ENCODE results near the gene FGF14. TPM values are rescaled to one million over a fixed set of nuclear protein-coding genes. Genes with fewer than 3 reads are reported as not detected.

Gene FGF14
- total and polyA plus RNA-seq, 2 experiments from 2014 or later, result 0.03 TPM; not detected in 1

GRCh38 chr13:101919541-101920181, 482.2 kb downstream of the FGF14 start:
- peaks cover 26% of the 10 kb centered on the region for H3K4me1 ChIP-seq (ENCODE audit: insufficient read depth)
- peak overlapping the region; percentile 70 for H3K4me3 Mint-ChIP-seq
- no peaks in the 10 kb centered on the region; the same call in none of the 2 replicates for H3F3A ChIP-seq (replicated peaks; ENCODE audit: low read depth)
- peak overlapping the region; percentile 58 for H3K4me3 ChIP-seq
- peaks cover 66% of the 10 kb centered on the region for H3K27me3 ChIP-seq (ENCODE audit: insufficient read depth)
- no peaks in the 10 kb centered on the region for H3K36me3 Mint-ChIP-seq (ENCODE audit: low read depth)
- H3K27me3 Mint-ChIP-seq (ENCODE audit: insufficient read depth, low read depth, poor library complexity), result peaks cover 40% of the 10 kb centered on the region
- DNase-seq (ENCODE audit: low spot score) (peak; percentile 77), ATAC-seq (peak; percentile 46)
- 0 out of 2 replicates have a peak, but pooled peaks cover 2% of the 10 kb centered on the region for H4K20me1 ChIP-seq (replicated peaks; ENCODE audit: insufficient read depth)
- no peaks in the 10 kb centered on the region for H3K9me2 ChIP-seq (ENCODE audit: insufficient read depth)
- no peaks in the 10 kb centered on the region for H3K36me3 ChIP-seq (ENCODE audit: insufficient read depth)
- H3K27ac ChIP-seq (ENCODE audit: low read depth), result no peak overlapping the region
- H3K4me1 Mint-ChIP-seq, result peaks cover 30% of the 10 kb centered on the region
- peak overlapping the region; percentile 87 for H3K4me2 ChIP-seq
- H3K79me2 ChIP-seq (replicated peaks; ENCODE audit: insufficient read depth), result no peaks in the 10 kb centered on the region
- TF ChIP-seq STAT1 (IDR thresholded peaks at IDR 0.05; ENCODE audit: unreplicated experiment) (no peak), ZNF114 (CRISPR knock-in tag; IDR thresholded peaks at IDR 0.05) (no peak), CTCF (conservative IDR thresholded peaks at IDR 0.05; ENCODE audit: low read depth in 2 of 2) (peak; percentile 38 to 60), ZNF331 (CRISPR knock-in tag; IDR thresholded peaks at IDR 0.05; ENCODE audit: low read depth) (no peak), EZH2 (IDR thresholded peaks at IDR 0.05; ENCODE audit: low read depth, unreplicated experiment) (peak; percentile 41)
- TF ChIP-seq, protein P1, sequence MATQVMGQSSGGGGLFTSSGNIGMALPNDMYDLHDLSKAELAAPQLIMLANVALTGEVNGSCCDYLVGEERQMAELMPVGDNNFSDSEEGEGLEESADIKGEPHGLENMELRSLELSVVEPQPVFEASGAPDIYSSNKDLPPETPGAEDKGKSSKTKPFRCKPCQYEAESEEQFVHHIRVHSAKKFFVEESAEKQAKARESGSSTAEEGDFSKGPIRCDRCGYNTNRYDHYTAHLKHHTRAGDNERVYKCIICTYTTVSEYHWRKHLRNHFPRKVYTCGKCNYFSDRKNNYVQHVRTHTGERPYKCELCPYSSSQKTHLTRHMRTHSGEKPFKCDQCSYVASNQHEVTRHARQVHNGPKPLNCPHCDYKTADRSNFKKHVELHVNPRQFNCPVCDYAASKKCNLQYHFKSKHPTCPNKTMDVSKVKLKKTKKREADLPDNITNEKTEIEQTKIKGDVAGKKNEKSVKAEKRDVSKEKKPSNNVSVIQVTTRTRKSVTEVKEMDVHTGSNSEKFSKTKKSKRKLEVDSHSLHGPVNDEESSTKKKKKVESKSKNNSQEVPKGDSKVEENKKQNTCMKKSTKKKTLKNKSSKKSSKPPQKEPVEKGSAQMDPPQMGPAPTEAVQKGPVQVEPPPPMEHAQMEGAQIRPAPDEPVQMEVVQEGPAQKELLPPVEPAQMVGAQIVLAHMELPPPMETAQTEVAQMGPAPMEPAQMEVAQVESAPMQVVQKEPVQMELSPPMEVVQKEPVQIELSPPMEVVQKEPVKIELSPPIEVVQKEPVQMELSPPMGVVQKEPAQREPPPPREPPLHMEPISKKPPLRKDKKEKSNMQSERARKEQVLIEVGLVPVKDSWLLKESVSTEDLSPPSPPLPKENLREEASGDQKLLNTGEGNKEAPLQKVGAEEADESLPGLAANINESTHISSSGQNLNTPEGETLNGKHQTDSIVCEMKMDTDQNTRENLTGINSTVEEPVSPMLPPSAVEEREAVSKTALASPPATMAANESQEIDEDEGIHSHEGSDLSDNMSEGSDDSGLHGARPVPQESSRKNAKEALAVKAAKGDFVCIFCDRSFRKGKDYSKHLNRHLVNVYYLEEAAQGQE (IDR thresholded peaks at IDR 0.05; ENCODE audit: unreplicated experiment), result peak; percentile 87
- no peaks in the 10 kb centered on the region for H3K9me3 Mint-ChIP-seq
- H3K27ac Mint-ChIP-seq, result no peak overlapping the region
- peak overlapping the region; percentile 67 for H2AFZ ChIP-seq

- Histone ChIP-seq H3K27ac (ENCODE audit: low read depth) (no peak overlapping the region), H3K27me3 (ENCODE audit: insufficient read depth) (peaks cover 78% of the 10 kb centered on the region), H3F3A (replicated peaks; ENCODE audit: low read depth) (no peaks in the 10 kb centered on the region; the same call in none of the 2 replicates), H3K4me2 (peak overlapping the region; percentile 95), H3K36me3 (ENCODE audit: insufficient read depth) (no peaks in the 10 kb centered on the region), H3K9me2 (ENCODE audit: insufficient read depth) (no peaks in the 10 kb centered on the region), H2AFZ (peak overlapping the region; percentile 69; the same call in 1 of the 2 replicates), H3K4me3 (peak overlapping the region; percentile 70), H3K79me2 (replicated peaks; ENCODE audit: insufficient read depth) (no peaks in the 10 kb centered on the region), H4K20me1 (replicated peaks; ENCODE audit: insufficient read depth) (0 out of 2 replicates have a peak, but pooled peaks cover 2% of the 10 kb centered on the region), H3K4me1 (ENCODE audit: insufficient read depth) (peaks cover 27% of the 10 kb centered on the region)
- ATAC-seq (peak; percentile 47), DNase-seq (ENCODE audit: low spot score) (peak; percentile 67)
- Mint-ChIP-seq H3K9me3 (no peaks in the 10 kb centered on the region), H3K4me1 (peaks cover 30% of the 10 kb centered on the region), H3K36me3 (ENCODE audit: low read depth) (no peaks in the 10 kb centered on the region), H3K4me3 (peak overlapping the region; percentile 62), H3K27me3 (ENCODE audit: insufficient read depth, low read depth, poor library complexity) (peaks cover 42% of the 10 kb centered on the region), H3K27ac (no peak overlapping the region)
- TF ChIP-seq ZNF331 (CRISPR knock-in tag; IDR thresholded peaks at IDR 0.05; ENCODE audit: low read depth) (no peak), CREB1 (CRISPR knock-in tag; IDR thresholded peaks at IDR 0.05; ENCODE audit: low read depth) (no peak), CTCF (conservative IDR thresholded peaks at IDR 0.05; ENCODE audit: low read depth in 2 of 2) (no peak), JUNB (IDR thresholded peaks at IDR 0.05; ENCODE audit: unreplicated experiment) (no peak), NANOG (IDR thresholded peaks at IDR 0.05; ENCODE audit: borderline replicate concordance) (no peak), POLR2AphosphoS5 (IDR thresholded peaks at IDR 0.05; ENCODE audit: low read depth) (no peak), EZH2 (IDR thresholded peaks at IDR 0.05; ENCODE audit: low read depth, unreplicated experiment) (no peak), EZH2phosphoT487 (IDR thresholded peaks at IDR 0.05; ENCODE audit: unreplicated experiment) (no peak)
Measured at GRCh38 chr13:101917833-101918661, 483.8 kb downstream of the FGF14 start.

Data from GM23338 (cell line).